Testis (tissue), 2 donors: Measurements from ENCODE around the gene CDC42EP1.

Experiments
- CTCF ChIP-seq, 3 experiments: fragments of 450-650 bp in 2 of 3; fragments of 200-600 bp in 1 of 3; sonication (generic) in 1 of 3; IDR thresholded peaks; one replicate each; pipeline ENCODE4 v1.5.1; 2016 to 2019; ENCODE audit warnings: antibody characterized with exemption in 3 of 3, mild to moderate bottlenecking in 2 of 3, moderate library complexity in 1 of 3
- POLR2A ChIP-seq: fragments of 450-650 bp; IDR thresholded peaks from one replicate; pipeline ENCODE4 v1.6.1; 2017; ENCODE audit warnings: antibody characterized with exemption, mild to moderate bottlenecking, moderate library complexity

GRCh38 chr22:37565830-37566229 lies 5.5 kb downstream of the CDC42EP1 start:
- TF ChIP-seq CTCF (IDR thresholded peaks at IDR 0.05), result no peak
- no peak for TF ChIP-seq POLR2A
